HG03196 (cell line): ENCODE data around the gene ADGRD1.

Source experiments
- ATAC-seq: cut with Tn5 transposase; IDR thresholded peaks from one replicate; pipeline ENCODE4 v1.9.1; 2021; ENCODE audit not compliant: unreplicated experiment

Gene ADGRD1

DNA sequence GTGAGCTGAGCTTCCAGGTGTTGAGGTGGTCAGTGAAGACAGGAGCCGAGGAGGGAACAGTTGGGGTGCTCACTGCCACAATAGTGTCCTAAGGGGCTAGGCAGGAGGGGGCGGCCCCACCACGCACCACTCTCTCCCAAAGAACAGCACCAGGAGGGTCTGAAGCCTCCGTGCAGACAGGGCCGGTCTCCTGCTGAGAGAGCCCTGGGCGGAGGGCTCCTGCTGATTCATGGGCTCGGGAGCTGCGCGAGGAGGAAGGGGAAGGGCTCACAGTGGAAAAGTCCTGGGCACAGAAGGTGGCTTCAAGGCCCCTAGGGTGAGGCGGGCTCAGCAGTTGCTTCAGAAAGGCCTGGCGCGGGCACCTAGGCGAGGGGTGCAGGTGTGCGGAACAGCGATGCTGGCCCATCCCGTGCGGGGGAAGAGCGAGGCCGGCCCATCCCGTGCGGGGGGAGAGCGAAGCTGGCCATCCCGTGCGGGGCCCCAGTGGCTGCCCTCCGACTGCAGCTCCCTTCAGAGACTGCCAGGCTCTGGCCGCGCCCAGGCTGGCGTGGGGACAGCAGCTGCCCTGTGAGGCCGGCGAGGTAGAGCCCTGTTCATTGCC, 176.7 kb downstream of the ADGRD1 start:
- ATAC-seq = no peak

DNA sequence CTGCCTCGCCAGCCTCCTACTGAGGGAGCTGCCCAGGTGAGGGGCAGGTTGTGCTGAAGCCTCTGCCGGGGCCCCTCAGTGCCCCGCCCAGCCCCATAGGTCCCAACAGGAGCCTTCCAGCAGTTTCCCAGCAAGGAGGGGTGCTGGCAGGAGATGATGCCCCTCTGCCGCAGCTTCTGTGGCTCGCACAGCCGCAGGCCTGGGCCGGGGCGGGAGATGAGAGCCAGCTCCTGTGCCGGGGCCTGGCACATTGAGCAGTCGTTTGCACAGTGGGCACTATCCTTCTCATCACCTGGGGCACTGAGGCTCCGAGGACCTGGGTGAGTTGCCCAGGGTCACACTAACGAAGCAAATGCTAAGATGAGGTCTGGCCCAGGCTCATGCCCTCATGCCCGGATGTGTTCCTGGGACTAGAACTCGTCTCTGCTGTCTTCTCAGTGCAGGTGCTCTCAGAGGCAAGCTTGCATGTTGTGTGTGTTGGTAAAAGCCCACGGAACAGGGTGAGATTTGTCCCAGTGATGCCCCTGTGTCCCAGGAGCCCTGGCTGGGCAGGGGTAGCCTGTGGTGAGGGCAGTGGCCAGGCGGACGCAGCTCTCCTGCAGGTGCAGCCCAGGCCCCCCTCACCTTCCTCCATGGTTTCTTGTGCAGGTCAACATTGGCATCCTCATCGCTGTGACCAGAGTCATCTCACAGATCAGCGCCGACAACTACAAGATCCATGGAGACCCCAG, 177.5 kb downstream of the ADGRD1 start:
- no peak for ATAC-seq

GRCh38 chr12:131131808-131132117, 178.1 kb downstream of the ADGRD1 start:
- no peak for ATAC-seq

DNA sequence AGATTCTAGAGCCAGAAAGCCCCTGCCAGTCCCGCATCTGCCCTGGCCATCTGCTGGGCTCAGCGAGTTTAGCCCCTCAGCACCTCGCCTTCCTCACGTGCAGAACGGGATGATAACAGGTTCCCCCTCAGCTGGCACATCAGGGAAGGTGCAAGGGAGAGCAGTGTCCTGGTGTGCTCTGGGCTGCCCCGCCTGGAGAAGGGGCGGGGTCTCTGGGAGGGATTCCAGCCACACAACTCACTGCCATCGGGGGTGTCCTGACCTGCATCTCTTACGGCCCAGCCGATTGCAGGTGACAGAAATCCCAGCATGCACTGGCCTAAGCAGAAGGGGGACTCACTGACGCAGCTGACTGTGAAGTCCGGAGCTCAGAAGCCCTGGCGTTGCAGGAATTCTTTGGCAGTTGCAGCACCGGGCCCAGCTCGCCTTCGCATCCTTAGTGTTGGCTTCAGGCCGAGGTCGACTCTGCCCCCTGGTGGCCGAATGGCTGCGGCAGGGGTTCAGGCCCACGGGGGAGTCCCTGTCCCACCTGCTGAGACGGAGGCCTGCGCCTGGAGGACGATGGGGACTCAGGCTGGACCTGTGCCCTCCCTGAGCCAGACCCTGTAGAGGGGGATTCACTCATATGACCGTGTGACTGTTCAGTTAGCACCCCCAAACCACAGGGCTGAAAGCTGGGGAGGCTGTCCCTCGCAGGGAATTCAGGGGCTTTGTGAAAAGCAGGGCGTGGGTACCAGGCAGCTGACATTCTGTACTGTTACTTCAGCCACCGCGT, 178.6 kb downstream of the ADGRD1 start:
- no peak for ATAC-seq

GRCh38 chr12:131133015-131133905, 179.6 kb downstream of the ADGRD1 start:
- no peak for ATAC-seq

- no peak for ATAC-seq
Measured at GRCh38 chr12:131133994-131134393, 180.3 kb downstream of the ADGRD1 start.

DNA sequence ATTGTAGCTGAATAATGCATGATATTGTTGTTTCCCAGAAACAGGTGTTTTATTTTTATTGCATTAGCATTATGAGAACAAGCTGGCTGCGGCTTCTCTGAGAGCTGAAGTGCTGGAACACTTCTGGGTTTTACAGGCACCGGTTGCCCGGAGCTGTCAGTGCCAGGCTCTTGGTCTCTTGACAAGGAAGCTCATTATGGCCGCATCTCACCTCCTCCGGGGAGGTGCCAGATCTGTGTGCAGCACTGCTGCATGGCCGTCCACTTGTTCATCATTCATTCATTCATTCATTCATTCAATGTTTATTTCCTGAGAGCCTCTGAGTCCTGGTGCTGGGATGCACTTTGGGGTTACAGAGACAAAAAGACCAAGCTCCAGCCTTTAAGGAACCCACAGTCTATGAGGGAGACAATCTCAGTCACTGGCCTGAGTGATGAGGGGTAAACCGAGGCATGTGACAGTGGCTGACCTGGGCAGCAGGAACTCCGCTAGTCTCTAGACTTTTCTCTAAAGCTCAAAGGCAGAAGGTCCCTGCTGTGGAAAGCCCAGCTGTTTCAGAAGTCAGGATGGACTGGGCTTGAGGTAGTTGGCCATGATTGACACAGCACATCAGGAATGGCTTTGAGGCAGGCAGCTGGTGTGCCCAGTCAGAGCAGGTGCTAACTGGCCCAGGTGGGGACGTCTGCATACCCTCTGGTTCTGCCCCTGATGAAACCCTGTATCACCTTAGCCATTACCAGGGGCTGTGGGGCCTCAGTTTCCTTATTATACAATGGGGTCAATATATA, 181.0 kb downstream of the ADGRD1 start:
- no peak for ATAC-seq

DNA sequence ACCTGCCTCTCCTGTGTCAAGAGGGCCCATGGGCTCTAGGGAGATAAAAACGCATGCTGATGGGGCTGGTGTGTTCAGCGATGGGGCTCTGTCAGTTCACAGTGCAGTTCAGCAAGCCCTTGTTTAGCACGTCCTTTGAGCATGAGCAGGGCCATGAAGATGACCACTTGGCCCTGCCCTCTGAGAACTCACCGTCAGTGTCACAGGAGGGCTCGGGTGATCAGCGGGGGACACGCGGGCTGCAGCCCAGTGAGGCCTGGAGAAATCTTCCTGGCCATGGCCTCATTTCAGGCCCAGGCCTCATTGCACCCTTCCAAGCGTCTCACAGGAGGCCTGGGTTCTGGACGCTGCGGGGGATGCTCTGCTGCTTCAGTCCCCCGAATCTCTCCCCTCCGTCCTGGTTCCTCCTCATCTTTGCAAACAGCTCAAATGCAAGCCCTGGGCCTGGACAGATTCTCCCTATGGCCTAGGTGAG, 181.6 kb downstream of the ADGRD1 start:
- no peak for ATAC-seq

DNA sequence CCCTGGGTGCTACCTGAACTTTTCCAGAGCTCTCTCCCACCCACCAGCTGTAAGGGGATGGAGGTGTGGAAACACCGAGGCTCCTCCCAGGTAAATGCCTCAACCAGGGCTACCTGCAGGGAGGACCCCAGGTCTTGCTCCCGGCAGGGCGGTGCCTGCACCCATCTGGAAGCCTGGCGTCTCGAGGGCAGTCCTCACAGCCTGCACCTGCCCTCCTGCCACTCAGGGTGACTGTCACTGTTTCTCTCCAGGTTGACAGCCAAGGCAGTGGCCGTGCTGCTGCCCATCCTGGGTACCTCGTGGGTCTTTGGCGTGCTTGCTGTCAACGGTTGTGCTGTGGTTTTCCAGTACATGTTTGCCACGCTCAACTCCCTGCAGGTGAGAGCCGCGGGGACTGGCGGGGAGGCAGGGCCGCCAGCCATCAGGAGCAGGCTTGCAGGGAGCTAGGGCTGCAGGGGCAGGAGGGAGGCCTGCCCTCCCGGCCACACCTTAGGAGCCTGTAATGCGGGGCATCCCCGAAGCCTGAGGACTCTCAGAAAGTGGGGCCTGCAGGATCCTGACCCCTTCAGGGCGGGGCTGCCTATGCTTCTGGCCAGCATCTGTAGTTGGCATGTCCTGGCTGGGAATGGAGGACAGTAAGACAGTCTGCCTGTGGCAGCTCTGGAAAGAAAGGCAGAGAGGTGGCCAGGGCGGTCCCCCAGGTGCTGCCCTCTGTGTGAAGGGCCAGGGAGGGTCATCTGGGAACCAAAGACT, 182.3 kb downstream of the ADGRD1 start:
- ATAC-seq = no peak

DNA sequence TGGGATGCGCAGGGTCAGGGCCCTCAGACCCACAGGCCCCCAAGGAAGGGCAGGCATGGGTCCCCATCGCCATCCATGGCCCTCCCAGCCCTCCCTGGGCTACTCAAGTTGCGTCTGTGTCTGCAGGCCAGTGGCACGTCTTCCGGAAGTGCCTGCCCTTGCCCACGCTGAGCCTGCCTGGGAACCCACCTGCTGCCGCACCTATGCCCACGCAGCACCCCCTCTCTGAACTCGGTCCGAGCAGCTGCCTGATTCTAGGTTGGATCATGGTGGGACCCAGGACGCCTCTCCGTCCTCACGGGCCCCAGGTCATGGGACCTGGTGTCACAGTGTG, 182.8 kb downstream of the ADGRD1 start:
- ATAC-seq = no peak

DNA sequence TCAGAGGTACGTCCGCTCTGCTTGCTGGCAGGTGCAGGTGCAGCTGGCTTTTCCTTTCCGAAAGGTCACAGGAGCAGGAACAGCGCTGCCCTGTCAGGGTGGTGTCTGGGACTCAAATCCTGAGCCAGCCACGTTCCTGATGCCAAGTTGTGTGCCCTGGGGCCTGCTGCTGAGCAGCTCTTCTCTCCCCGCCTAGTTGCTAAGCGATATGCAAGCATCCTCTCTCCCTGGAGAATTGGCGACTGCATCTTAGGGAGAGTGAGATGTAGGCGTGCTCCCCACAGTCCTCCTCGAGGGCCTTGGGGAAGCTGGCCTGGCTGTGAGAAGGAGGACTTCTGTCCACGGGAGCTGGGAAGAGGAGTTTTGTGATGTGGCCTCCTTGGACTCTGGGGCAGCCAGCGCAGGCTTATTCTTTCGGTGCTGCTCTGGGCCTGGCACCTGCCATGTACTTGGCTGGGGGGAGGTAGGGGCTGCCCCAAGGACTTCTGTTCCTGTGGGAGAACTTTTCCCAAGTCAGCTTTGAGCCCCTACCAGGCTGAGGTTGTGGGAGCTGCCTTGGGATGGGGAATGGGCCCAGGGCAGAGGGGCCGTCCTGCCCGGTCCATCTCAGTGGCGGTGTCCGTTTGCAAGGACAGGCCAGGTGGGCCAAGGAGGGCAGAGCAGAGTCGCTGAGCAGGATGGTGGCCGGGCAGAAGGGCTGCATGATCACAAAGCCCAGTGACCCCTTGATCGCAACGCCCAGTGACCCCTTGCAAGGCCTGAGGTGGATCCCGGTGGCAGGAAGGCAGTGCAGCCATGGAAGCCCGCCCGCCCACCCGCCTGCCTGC, 183.5 kb downstream of the ADGRD1 start:
- no peak for ATAC-seq

DNA sequence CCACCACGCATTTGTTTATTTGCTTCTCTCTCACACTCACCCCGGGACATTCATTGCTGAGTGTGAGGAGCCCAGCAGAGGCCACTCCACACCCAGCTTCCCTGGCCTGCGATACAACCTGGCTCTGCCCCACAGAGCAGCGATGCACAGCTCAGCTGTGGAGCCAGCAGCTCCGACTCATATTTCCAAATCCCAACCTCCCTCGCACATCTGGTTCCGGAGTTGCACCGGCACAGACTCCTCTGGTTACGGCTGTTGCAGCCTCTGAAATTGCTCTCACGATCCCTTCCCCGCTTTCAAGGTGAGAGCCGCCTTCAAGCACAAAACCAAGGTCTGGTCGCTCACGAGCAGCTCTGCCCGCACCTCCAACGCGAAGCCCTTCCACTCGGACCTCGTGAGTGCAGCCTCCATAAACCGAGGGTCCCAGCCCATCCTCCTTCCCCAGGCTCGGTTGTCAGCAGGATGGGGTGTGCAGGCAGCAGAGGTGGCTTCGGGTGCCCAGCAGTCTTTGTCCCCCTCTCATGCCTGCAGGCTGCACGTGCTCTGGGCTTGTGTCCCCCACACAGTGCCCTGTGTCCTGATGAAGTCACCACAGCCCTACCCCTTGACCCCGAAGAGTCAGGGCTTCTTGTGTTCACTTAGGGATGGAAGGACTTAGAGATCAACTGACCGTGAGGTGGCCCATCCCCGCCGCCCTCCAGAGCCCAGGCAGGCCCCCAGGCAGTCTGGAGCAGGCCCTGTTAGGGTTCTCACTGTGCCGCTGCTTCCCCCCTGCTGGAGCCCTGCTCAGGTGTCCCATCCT, 184.3 kb downstream of the ADGRD1 start:
- no peak for ATAC-seq

- ATAC-seq = no peak
Measured at GRCh38 chr12:131138638-131139362, 185.1 kb downstream of the ADGRD1 start.

GRCh38 chr12:131139363-131140068, 185.8 kb downstream of the ADGRD1 start:
- ATAC-seq = no peak

DNA sequence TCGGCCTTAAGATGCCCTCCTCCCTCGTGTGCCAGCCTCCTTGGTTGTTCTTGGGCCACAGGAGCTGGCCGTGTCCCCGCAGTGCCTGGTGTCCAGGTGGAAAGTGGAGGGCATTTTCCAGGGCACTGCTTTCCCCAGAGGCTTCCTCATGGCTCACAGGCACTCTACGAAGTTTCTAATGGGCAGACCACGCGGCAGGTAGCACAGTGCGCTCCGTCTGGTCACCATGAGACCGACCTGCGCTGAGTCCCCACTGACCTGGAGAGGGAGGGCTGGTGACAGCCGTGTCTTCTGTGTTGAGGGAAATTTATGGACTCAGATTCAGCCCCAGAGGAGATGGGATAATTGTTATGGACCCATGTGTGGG, 186.3 kb downstream of the ADGRD1 start:
- ATAC-seq = no peak

DNA sequence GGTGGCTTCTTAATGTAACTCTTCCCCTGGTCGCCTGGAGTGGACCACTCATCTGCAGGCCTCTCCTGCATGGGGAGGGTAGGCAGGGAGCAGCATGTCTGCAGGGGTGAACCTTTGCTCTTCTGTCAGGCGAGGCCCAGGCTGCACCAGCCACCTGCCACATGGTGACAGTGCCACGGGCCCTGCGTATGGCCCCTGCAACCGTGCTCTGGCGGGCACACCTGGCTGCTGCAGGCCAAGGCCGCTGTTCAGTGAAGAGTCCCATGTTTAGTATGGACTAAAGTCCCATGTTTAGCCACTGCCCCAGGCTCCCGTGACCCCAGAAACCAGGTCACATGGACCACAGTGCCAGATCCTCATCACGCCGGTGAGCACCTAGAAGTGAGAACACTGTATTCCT, 187.0 kb downstream of the ADGRD1 start:
- ATAC-seq = no peak

GRCh38 chr12:131141514-131141913, 187.8 kb downstream of the ADGRD1 start:
- no peak for ATAC-seq
